SH-SY5Y (cell line): ENCODE data around the gene ECHDC1.

ENCODE experiments used
- GATA2 ChIP-seq: IDR thresholded peaks from 2 replicates; pipeline ENCODE4 v1.6.1; 2011; ENCODE audit warnings: mild to moderate bottlenecking, low read depth, low read length
- GATA3 ChIP-seq: IDR thresholded peaks from 2 replicates; pipeline ENCODE4 v1.6.1; 2011; ENCODE audit warnings: low read depth, mild to moderate bottlenecking, low read length, moderate library complexity

DNA sequence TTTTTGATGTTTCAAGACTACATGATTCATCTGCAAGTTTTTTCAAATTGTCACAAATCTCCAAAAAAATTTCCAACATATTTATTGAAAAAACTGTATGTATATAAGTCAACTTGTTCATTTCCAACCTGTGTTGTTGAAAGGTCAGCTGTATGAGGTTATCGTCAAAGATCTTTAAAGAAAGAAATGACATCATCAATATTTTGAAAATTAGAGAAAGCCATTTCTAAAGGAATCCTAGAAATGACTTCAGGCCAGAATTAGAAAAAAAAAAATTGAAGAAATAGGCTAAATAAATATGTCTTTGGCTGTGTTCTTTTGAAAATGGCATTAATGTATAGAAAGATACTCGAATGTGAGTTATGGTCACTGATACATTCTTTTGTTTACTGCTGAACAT, 69.9 kb downstream of the ECHDC1 start:
- no peak for TF ChIP-seq GATA2
- no peak for TF ChIP-seq GATA3
